ENCODE data around the gene TMEM132A.

The TMEM132A gene

GRCh38 chr11:60890696-60891095 lies 33.6 kb upstream of the TMEM132A start:
- TF ChIP-seq MYC (IDR thresholded peaks at IDR 0.05; ENCODE audit: low read depth, low read length) (no peak), MAX (IDR thresholded peaks at IDR 0.05; ENCODE audit: low read depth, low read length) (no peak), POLR2A (IDR thresholded peaks at IDR 0.05; ENCODE audit: extremely low read depth, insufficient read length) (no peak), CTCF (IDR thresholded peaks at IDR 0.05; ENCODE audit: low read depth, low read length) (no peak)
- H3K4me3 ChIP-seq (ENCODE audit: low read depth, low read length), result no peak overlapping the region
- DNase-seq (ENCODE audit: low read depth), result no peak

- no peak for DNase-seq (ENCODE audit: low read depth)
- no peak overlapping the region for H3K4me3 ChIP-seq (ENCODE audit: low read depth, low read length)
- TF ChIP-seq POLR2A (IDR thresholded peaks at IDR 0.05; ENCODE audit: extremely low read depth, insufficient read length), result no peak
- no peak for TF ChIP-seq MAX (IDR thresholded peaks at IDR 0.05; ENCODE audit: low read depth, low read length)
- TF ChIP-seq CTCF (IDR thresholded peaks at IDR 0.05; ENCODE audit: low read depth, low read length), result no peak
- no peak for TF ChIP-seq MYC (IDR thresholded peaks at IDR 0.05; ENCODE audit: low read depth, low read length)
These were observed 33.0 kb upstream of the TMEM132A start for GRCh38 chr11:60891103-60891741.

- TF ChIP-seq MAX (IDR thresholded peaks at IDR 0.05; ENCODE audit: low read depth, low read length) (no peak), MYC (IDR thresholded peaks at IDR 0.05; ENCODE audit: low read depth, low read length) (no peak), POLR2A (IDR thresholded peaks at IDR 0.05; ENCODE audit: extremely low read depth, insufficient read length) (no peak), CTCF (IDR thresholded peaks at IDR 0.05; ENCODE audit: low read depth, low read length) (no peak)
- no peak overlapping the region for H3K4me3 ChIP-seq (ENCODE audit: low read depth, low read length)
These were observed 28.6 kb upstream of the TMEM132A start for GRCh38 chr11:60895687-60896086.

GRCh38 chr11:60897496-60897895 lies 26.8 kb upstream of the TMEM132A start:
- H3K4me3 ChIP-seq (ENCODE audit: low read depth, low read length), result no peak overlapping the region
- DNase-seq (ENCODE audit: low read depth), result no peak

More at GRCh38 chr11:60895687-60896086, 28.6 kb upstream of the TMEM132A start:
- DNase-seq (ENCODE audit: low read depth), result no peak

More at GRCh38 chr11:60897496-60897895, 26.8 kb upstream of the TMEM132A start:
- TF ChIP-seq MAX (IDR thresholded peaks at IDR 0.05; ENCODE audit: low read depth, low read length) (no peak), POLR2A (IDR thresholded peaks at IDR 0.05; ENCODE audit: extremely low read depth, insufficient read length) (no peak), MYC (IDR thresholded peaks at IDR 0.05; ENCODE audit: low read depth, low read length) (no peak), CTCF (IDR thresholded peaks at IDR 0.05; ENCODE audit: low read depth, low read length) (no peak)

All from NB4 (cell line).